Kidney (tissue), 14 donors: ENCODE results near the gene C16orf78. TPM values are rescaled to one million over a fixed set of nuclear protein-coding genes. Genes with fewer than 3 reads are reported as not detected.

Experiments
- DNase-seq, 5 donors: peaks; one replicate each; pipeline ENCODE4 v3.0.0-alpha.2; 2013 to 2020
- FAIRE-seq: peaks from 2 replicates; lab custom pipeline; 2012; peaks lifted over from hg19 to GRCh38; lab: Jason Lieb, UNC
- H3K27ac ChIP-seq, 2 donors: one replicate each; pipeline ENCODE4 v1.7.0; 2013; ENCODE audit warnings: low read depth in 2 of 2, low read length in 2 of 2, inconsistent platforms in 1 of 2
- H3K27me3 ChIP-seq: one replicate; pipeline ENCODE4 v1.7.1; 2013; ENCODE audit warnings: low read length, inconsistent platforms; ENCODE audit not compliant: control insufficient read depth, insufficient read depth
- H3K36me3 ChIP-seq, 3 donors: one replicate each; pipeline versions ENCODE4 v1.7.0 to v1.7.1; 2013; ENCODE audit warnings: low read length in 3 of 3, control low read depth in 1 of 3, inconsistent platforms in 1 of 3; ENCODE audit not compliant: insufficient read depth in 3 of 3, control insufficient read depth in 2 of 3
- H3K4me1 ChIP-seq, 3 donors: one replicate each; pipeline versions ENCODE4 v1.7.0 to v1.7.1; 2013; ENCODE audit warnings: low read length in 3 of 3, inconsistent platforms in 1 of 3, low read depth in 1 of 3; ENCODE audit not compliant: control insufficient read depth in 2 of 3, insufficient read depth in 2 of 3
- H3K4me3 ChIP-seq, 3 donors: one replicate each; pipeline versions ENCODE4 v1.7.0 to v1.8.1; 2013; ENCODE audit warnings: low read length in 3 of 3, control low read depth in 1 of 3, inconsistent platforms in 1 of 3
- H3K9ac ChIP-seq, 3 donors: one replicate each; pipeline versions ENCODE4 v1.7.0 to v1.7.1; 2013; ENCODE audit warnings: low read length in 3 of 3, control low read depth in 1 of 3, inconsistent platforms in 1 of 3
- H3K9me3 ChIP-seq, 3 donors: one replicate each; pipeline versions ENCODE4 v1.7.0 to v1.7.1; 2013; ENCODE audit warnings: low read length in 3 of 3, control low read depth in 1 of 3, inconsistent platforms in 1 of 3; ENCODE audit not compliant: control insufficient read depth in 2 of 3, insufficient read depth in 1 of 3
- intact Hi-C: fragments of 100-400 bp; cut with DNase I; formaldehyde crosslinking; loops from one replicate; pipeline ENCODE4 v1.11.1; 2022
- polyA plus RNA-seq: library from polyadenylated mRNA; stranded (reverse); fragments of 350-450 nt; fragmentation: Illumina TruSeq; extraction: RNeasy Lipid Tissue Mini Kit (QIAGEN cat#74804); gene quantifications from one replicate; pipeline ENCODE4 v1.2.3, GENCODE V29; 2014; ENCODE audit warnings: low read depth, low replicate concordance; ENCODE audit not compliant: insufficient read depth
- total RNA-seq: library from RNA; stranded (reverse); fragmentation: NEBNext Ultra II Directional; extraction: Animal tissue kit (Norgen Biotek cat#: 25700); gene quantifications from one replicate; pipeline ENCODE4 v1.2.1, GENCODE V29; 2021
- TF ChIP-seq, protein P1 (sequence below): IDR thresholded peaks from 3 replicates; pipeline ENCODE4 v1.5.1; 2012; ENCODE audit warnings: mild to moderate bottlenecking, moderate library complexity, borderline replicate concordance; ENCODE audit not compliant: insufficient read depth; ENCODE audit errors: extremely low read depth
- donor health status: control.
- donor health status: control.
- donor health status: control.
- donor health status: control.
- donor health status: control.
- donor health status: DM: yes; HTN: yes; CAD: no.
- donor health status: Normal renal cell carcinoma (clear cell type).

C16orf78 gene
- total and polyA plus RNA-seq, 2 donors from 2014 or later = not detected

DNA sequence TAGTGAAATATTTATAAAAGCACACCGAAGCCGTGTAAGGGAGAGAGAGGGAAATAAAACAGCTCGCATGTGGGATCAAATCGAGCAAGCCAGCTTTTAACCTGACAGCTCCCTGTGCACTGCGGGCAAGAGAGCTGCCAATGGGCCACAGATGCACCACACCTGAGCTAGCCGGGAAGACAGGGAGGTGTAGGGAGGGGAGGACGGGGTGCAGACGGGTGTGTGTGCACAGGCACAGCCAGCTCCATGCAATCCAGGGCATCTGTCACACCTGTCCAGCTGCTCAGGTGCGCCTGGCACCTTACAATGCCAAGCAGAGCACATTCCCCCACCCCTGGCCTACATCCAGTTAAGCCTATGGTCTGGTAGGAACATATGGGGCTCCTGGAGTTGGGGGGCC, 70.0 kb downstream of the C16orf78 start:
- Histone ChIP-seq H3K27ac (no peak overlapping the region), H3K9me3 (no peaks in the 10 kb centered on the region), H3K27me3 (no peaks in the 10 kb centered on the region), H3K4me1 (peaks cover 0 to 2% (median 0%) of the 10 kb centered on the region in 3 donors), H3K36me3 (no peaks in the 10 kb centered on the region), H3K9ac (no peak overlapping the region), H3K4me3 (no peak overlapping the region)
- TF ChIP-seq, protein P1, sequence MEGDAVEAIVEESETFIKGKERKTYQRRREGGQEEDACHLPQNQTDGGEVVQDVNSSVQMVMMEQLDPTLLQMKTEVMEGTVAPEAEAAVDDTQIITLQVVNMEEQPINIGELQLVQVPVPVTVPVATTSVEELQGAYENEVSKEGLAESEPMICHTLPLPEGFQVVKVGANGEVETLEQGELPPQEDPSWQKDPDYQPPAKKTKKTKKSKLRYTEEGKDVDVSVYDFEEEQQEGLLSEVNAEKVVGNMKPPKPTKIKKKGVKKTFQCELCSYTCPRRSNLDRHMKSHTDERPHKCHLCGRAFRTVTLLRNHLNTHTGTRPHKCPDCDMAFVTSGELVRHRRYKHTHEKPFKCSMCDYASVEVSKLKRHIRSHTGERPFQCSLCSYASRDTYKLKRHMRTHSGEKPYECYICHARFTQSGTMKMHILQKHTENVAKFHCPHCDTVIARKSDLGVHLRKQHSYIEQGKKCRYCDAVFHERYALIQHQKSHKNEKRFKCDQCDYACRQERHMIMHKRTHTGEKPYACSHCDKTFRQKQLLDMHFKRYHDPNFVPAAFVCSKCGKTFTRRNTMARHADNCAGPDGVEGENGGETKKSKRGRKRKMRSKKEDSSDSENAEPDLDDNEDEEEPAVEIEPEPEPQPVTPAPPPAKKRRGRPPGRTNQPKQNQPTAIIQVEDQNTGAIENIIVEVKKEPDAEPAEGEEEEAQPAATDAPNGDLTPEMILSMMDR = no peak
- no peak for FAIRE-seq
- intact Hi-C loops = no loop called here
- no peak for DNase-seq

DNA sequence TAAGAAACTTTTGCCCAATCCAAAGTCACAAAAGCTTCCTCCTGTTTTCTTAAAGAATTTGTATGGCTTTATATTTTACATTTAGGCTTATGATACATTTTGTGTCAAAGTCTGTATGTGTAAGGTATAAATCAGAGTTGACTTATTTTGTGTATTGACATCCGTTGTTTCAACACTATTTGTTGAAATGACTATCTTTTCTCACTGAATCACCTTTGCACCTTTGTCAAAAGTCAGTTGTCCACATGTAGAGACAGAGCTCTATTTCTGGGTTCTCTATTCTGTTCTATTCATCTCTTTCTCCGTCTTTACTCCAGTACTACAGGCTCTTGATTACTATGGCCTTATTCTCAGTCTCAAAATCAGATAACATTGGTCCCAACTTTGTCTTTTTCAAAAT, 73.2 kb downstream of the C16orf78 start:
- TF ChIP-seq, protein P1 = no peak
- FAIRE-seq (no peak), DNase-seq (no peak)
- no peaks in the 10 kb centered on the region for H3K9me3 ChIP-seq
- H3K4me1 ChIP-seq = no peaks in the 10 kb centered on the region
- no peak overlapping the region for H3K4me3 ChIP-seq
- no peak overlapping the region for H3K27ac ChIP-seq
- H3K9ac ChIP-seq = no peak overlapping the region
- H3K36me3 ChIP-seq = no peaks in the 10 kb centered on the region
- no peaks in the 10 kb centered on the region for H3K27me3 ChIP-seq
- intact Hi-C loops = no loop called here

Other genes starting within 250 kb of the C16orf78 start
- 0.25 TPM for gene CBLN1, start 92.0 kb upstream of the C16orf78 start, total RNA-seq
- gene CBLN1, start 92.0 kb upstream of the C16orf78 start, polyA plus RNA-seq = 0.73 TPM